Lower leg skin (tissue), 3 donors: ENCODE measurements around the gene GGCT.

Experiments
- CTCF ChIP-seq, 3 donors: fragments of 450-650 bp; IDR thresholded peaks; one replicate each; pipeline ENCODE4 v1.5.1; 2016; ENCODE audit warnings: antibody characterized with exemption in 3 of 3, mild to moderate bottlenecking in 3 of 3, moderate library complexity in 2 of 3
- POLR2A ChIP-seq, 2 donors: fragments of 450-650 bp; IDR thresholded peaks; one replicate each; pipeline ENCODE4 v1.6.1; 2016 to 2017; ENCODE audit warnings: antibody characterized with exemption in 2 of 2, mild to moderate bottlenecking in 1 of 2, moderate library complexity in 1 of 2

GRCh38 chr7:30523466-30523865 lies 18.8 kb upstream of the GGCT start:
- no peak for TF ChIP-seq POLR2A (IDR thresholded peaks at IDR 0.05)
- no peak for TF ChIP-seq CTCF (IDR thresholded peaks at IDR 0.05)
